Eye (tissue), 1 donor: Measurements from ENCODE around the gene HES2.

Source experiments
- DNase-seq: peaks from one replicate; pipeline ENCODE4 v3.0.0-alpha.2; 2015

HES2 gene, protein sequence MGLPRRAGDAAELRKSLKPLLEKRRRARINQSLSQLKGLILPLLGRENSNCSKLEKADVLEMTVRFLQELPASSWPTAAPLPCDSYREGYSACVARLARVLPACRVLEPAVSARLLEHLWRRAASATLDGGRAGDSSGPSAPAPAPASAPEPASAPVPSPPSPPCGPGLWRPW

DNA sequence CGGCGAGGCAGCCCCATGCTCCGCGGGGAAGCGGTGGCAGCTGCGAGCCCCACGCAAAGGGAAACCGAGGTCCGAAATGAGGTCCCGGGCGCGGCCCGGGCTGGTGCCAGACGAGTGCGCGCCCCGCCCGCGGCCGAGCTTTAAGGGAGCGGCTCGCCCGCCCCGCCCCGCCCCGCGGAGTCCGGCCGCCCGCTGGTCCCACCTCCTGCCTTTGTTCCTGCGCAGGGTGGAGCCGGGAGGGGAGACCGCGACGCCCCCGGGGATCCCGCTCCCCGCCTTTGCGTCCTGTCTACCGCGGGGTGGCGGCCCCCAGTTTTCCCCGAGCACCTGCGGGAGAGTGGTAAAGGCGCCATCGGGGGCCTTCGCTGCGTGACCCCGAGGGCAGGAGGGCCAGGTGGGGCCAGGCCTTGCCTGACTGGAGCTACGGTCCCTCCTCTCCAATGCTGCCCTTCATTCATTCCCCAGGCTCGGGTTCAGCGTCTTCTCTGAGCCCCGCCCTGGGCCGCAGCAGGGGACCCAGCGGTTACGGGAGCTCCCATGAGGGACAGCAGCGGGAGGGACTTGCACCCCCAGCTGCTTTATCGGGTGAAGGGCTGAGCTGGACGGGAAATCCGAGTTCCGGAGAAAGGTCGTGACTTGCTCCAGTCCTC is at the start of gene HES2:
TSS of gene HES2 (minus strand) at position 116 of the 650 bp plus-strand sequence. CDS start at position 17, 99 bp downstream.
- peak; percentile 54 for DNase-seq

DNA sequence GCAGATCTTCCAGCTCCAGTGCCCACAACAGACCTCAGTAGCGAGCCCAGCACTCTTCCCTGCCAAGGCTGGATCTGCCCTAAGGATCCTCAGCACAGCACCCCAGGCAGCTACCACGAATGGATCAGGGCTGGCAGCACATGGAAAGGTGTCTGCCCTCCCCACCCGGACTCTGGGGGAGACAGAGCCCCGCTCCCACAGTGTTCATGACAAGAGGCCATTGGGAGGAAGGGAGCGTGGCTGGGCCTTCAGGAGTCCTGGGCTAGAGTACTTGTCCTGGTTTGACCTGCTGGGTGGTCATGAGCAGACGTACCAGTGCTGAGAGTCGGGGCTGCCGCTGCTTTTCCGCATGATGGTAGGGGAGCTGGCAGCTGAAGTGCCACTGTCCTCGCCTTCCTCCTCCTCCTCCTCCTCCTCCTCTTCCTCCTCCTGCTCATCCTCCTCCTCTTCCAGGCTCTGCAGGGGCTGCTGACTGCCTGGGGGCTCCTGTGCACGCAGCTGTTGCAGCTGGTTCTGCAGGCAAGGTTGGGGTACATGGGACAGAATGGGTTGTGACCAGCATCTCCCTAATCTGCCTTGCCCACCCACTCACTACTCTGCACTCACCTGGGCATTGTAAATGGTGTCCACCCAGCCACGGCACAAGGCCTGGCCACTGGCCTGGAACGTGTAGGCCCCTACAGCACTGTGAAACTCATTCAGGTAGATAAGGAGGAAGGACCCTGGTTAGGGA is 49.2 kb upstream of the HES2 start:
- no peak for DNase-seq

DNA sequence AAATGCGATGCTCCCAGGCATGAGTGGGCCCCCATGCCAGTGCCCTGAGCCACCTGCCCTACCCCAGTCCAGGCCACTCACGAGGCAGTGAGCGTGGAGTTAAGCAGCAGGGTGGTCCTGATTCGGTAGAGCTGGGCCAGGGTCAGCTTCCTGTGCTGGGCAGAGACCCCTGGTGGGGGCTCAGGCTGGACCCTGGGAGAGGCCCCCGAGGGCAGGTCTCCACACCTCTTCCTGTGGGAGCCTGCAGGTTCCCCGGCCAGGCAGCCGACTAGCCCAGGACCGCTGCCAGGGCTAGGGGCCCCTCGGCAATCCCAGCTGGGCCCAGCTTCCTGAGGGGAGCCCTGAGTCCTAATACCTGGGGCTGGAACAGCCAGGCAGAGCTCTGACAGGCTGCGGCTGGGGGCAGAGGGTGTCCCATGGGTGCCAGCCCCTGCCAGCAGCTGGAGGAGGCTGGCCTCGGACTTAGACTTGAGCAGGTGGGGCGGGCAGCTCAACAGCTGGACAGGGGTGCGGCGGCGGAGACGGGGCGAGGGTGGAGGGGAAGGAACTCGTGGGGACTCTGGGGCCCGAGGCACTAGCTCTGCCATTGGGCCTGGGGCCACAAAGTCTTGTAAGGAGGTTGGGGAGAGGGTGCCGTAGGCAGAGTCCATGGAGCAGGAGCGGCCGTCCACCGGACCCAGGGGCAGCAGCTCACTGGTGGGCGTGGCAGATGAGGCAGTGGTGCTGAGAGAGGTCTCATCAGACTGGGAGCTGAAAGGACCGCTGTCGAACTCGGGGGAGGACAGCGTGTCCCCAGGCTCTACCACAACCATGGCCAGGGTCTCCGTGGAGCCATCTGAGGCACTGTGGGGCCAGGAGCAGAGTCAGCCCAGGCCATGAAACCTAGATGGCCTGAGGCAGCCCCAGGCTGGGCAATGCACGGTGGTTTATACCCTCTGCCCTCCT is 48.3 kb upstream of the HES2 start:
- DNase-seq: no peak

- no peak for DNase-seq
These were observed 47.5 kb upstream of the HES2 start for GRCh38 chr1:6467224-6467623.

DNA sequence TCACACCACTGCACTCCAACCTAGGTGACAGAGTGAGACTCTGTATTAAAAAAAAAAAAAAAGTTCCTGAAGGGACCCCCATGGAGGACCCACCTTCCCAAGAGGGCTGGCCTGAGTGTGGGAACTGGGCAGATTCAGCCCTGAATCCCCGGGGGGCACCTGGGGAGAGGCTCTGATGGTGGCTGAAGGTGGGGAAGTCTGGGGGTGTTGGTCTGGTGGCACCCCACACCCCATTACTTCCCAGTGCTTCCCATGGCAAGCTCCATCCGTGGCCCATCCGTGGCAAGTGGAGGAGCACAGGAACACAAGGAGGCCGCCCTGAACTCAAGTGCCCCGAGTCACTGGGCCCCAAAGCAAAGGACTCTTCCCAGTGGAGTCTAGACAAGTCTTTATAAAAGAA is 47.0 kb upstream of the HES2 start:
- DNase-seq: no peak

DNA sequence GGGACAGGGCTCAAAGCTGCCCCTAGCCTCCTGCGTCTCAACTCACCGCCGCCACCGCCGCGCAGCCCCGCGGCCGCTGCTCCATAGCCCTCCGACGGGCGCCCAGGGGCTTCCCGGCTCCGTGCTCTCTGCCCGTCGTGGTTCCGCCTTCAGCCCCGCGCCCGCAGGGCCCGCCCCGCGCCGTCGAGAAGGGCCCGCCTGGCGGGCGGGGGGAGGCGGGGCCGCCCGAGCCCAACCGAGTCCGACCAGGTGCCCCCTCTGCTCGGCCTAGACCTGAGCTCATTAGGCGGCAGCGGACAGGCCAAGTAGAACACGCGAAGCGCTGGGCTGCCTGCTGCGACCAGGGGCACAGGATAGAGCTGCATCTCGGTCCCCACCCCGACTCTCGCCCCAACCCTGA is 46.3 kb upstream of the HES2 start, which contains the start of gene TNFRSF25:
TSS of gene TNFRSF25 (minus strand) at position 151 of the 400 bp plus-strand sequence. CDS start at position 85, 66 bp downstream.
- no peak for DNase-seq

GRCh38 chr1:6465461-6466005 is 45.8 kb upstream of the HES2 start:
- DNase-seq: no peak

DNA sequence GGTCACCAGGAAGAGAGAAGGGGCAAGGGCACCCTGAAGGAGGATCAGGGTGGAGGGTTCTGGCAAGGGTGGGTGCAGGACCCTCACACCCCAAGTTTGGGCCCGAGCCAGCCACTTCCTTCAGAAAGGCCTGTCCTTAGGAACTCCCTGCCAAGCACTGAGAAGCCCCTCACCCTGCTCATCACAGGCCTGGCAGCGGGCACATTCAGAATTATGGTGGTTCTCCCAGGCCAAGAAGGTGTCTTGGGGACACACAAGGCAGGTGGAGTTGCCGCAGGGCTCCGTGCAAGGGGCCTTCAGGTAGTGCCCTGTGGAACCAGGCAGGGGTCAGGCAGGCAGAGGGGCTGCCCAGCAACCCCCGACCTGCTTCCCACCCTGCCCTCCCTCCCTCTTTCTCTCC is 45.2 kb upstream of the HES2 start:
- no peak for DNase-seq

DNA sequence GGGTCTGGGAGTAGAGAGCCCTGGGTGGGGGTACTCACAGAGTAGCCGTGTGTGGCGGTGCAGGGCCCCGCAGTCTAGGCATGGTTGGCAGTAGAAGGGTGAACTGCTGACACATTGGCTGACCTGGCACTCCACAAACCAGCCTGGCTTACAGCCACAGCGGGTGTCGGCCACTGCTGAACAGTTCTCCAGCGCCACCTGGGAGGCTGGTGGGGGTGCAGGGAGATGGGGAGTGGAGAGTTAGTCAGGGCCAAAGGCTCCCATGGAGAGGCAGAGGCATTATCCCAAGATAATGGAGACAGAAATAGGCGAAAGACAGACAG is 44.8 kb upstream of the HES2 start:
- DNase-seq: no peak

DNA sequence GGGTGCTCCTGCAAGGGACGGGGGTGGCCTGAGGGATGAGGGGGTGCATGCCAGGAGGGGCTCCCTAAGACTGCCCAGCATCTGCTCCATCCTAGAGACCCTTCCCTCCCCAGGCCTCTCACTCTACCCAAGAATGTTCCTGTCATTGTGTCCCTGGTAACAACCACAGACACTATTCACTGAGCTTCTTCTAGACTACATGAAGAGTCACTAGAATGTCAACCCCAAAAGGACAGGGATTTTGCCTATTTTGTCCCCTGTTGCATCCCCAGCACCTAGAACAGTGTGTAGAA is 43.3 kb upstream of the HES2 start:
- no peak for DNase-seq

DNA sequence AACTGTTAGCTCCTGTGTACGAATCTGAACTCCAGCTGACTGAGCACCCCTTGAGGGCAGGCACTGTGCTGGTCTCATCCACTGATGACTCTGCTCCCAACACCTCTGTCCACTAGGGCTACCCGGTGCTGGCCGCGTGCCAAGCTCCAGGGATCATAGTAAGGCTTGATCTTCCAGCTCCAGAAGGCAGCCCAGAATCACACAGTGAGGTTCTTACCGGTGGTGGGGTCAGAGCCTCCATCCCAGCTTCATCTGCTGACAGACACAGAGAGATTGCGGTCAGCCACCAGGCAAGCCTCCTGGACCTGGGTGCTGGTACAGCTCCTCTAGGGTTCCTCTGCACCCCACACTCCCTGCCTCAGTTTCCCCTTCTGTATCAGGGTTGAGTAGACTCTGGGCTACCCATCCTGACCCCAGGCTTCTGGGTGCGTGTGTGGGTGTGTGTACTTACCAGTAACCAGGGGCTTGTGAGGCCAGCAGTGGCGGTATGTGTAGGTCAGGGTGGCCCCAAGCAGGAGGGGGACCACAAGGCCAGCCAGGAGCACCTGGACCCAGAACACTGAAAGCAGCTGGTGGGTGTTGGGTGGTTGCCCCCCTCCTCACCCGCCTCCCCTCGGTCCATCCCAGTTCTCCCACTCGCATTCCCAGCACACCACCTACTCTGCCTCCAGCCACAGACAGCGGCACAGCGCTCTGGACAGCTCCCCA is 42.8 kb upstream of the HES2 start:
- no peak for DNase-seq

DNA sequence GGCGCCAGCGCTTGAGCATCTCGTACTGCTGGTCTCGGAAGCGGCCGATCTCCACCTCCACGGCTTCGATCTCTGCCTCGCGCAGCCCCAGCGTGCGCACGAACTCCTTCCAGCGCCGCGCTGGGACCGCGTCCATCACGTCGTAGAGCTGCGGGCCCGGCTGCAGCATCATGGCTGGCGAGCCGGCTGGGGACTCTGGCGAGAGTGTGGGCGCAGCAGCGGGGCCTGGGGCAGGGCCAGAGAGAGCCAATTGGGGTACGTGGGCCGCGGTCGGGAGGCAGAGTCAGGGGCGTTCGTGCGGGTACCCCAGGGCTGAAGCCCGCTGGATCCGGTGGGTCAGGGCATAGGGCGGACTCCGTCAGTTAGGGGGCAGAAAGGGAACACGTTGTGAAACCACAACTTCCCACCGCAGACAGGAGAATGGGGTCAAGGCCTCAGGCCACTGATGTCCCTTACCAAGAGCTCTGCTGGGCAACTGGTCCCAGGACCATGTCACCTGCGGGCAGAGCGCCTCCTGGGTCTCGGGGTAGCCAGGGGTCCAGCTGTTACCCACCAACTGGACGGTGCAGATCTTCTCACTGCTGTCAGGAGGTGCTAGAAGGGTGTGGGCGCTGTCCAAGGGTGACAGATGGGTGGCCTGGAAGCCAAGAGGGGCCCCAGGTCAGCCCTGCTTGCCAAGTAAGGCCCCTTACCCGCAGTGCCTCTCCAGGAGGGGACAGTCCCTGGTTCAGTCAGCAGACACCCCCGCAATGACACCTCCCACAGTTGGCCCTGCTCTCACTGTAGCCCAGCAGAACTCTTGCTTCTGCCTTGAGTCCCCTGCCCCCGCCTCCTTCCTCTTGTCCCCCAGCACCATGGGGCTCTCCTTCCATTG is 42.1 kb upstream of the HES2 start:
- no peak for DNase-seq

GRCh38 chr1:6461051-6461530 is 41.4 kb upstream of the HES2 start:
- peak; percentile 35 for DNase-seq

DNA sequence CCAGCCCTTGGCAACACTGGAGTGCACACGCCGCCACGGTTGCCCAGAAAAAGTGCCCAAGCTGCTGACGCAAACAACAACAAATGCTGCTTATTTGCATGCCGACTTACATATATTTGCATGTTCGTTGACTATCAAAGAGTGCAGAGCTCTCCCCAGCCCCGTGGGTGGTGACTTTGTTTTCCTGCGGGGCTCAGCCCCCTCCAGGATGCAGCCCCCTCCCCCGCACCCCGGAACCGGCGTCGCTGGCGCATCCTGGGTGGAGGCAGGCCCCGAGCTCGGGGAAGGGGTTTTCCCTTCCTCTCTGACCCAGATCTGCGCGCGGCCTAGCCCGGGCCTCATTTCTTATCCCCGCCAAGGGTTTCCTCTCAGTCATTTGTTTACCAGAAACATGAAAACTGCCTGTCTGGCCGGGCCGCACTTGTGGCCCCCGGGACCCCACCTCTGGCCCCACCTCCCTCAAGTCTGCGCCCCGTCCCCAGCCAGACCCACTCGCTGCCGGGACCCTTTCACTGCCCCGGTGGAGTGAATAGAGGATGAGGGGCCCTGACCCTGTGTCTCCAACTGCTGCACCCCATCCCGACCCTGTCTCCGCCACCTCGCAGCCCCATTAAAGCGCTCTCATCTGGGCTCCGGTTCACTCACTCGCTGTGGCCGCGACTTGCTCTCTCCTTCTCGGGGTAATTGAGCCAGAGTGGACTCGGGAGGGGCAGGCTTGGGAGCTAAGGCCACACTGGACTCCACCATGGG is 40.8 kb upstream of the HES2 start:
- peak; percentile 39 for DNase-seq

DNA sequence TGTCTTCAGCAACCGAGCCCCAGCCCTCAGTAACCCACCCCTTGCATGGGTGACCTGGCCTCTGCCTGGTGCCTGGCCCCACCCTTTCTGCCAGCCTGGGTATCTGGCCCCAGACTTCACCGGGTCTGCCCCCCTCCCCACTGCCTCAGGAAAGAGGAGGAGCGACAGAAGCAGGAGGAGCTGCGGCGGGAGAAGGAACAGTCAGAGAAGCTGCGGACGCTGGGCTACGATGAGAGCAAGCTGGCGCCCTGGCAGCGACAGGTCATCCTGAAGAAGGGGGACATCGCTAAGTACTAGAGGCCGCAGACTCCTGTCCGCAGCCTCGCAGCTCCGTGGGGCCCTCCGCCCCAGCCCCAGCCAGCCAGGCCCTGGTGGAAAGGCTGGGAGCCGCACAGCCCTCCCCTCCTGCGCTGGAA is 40.1 kb upstream of the HES2 start:
- DNase-seq: peak; percentile 42

DNA sequence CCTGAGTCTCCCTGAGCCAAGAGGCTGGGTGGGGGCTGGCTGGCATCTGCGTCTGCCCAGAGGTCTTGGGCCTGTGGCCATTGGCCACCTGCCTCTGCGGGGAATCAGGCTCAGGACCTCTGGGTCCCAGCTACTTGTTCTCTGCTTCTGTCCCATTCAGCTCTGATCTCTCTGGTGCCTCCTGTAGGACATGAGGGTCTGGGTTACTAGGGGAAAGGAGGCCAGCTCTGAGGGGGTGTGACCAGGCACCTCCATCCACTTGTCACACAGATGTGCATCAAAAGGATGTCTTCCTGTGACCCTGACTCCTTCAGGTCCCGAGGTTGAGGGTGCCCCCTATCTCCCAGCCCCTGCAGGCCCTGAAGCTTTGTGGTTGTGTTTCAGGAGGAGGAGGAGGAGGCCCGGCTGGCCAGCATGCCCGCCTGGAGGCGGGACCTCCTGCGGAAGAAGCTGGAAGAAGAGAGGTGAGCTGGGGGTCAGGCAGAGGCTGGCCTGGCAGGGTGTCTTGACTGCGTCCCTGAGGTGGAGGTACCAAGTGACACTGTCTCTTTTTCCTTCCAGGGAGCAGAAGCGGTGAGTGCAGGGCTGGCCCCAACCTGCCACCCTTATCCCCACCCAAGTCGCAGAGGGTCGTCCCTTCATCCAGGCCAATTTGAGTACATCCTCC is 37.2 kb upstream of the HES2 start:
- no peak for DNase-seq

- DNase-seq: peak; percentile 37
These were observed 36.2 kb upstream of the HES2 start for GRCh38 chr1:6455752-6456520.

DNA sequence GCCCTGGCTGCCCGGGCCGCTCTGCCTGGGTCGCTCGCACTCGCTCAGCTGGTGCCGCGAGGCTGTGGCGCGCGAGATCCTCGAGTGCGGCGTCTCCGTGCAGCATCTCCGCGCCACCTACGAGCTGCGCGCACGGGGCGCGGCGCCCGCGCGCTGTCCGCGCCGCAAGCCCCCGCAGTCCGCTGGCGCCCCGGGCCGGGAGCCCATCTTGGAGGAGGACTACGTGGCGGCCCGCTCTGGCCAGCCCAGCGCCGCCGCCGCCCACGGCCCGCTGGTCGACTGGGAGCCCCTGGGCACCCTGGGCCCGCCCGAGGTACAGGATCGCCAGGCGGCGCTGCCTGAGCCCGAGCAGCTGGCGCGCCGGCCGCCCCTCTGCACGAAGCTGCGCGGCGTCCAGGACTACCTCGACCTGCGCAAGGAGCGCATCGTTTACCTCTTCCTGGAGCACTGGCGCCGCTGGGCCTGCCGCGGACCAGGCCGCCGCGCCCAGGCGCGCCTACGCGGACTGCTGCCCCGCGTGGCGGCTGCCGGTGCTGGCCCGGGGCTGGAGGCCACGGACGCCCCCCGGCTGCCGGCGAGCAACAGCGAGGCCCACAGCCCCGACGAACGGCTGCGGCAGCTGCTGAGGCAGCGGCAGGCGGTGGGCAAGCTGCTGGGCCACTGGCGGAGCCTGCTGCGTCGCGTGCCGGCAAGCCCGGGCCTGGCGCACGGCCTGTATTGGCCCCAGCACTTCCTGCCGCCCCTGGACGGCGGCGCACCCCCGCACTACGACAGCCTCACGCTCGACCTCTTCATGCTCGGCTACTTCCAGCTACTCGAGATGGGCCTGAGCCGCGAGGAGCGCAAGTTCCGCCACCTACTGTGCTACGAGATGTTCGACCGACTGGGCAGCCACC is 35.4 kb upstream of the HES2 start:
- DNase-seq: peak; percentile 69
